ENCODE data around the gene RAB25.

- TF ChIP-seq CTCF (IDR thresholded peaks at IDR 0.05; ENCODE audit: low read depth, low read length, poor library complexity, severe bottlenecking) (no peak), EZH2phosphoT487 (IDR thresholded peaks at IDR 0.05; ENCODE audit: borderline replicate concordance, low read length) (no peak)
Measured at GRCh38 chr1:156080241-156080862, 19.4 kb downstream of the RAB25 start.

All from DOHH2 (cell line).